Activated CD8-positive, alpha-beta memory T cell treated with anti-CD3 and anti-CD28 coated beads for 4 hours (primary cell): Measurements from ENCODE around the gene SMAD9.
"Not testable (repeated sequence)": the region's sequence is repeated elsewhere in the genome, so short reads cannot be mapped to it uniquely, and the experiment has no call there.

Source experiments
- DNase-seq, 2 donors: peaks; one replicate each; pipeline ENCODE4 v3.0.0-alpha.2; 2020; ENCODE audit warnings: low read depth in 2 of 2

SMAD9 gene

GRCh38 chr13:36912369-36912768, 7.7 kb downstream of the SMAD9 start:
- no peak for DNase-seq

GRCh38 chr13:36910545-36910944, 9.5 kb downstream of the SMAD9 start:
- DNase-seq, result no peak

- no peak for DNase-seq
Observed at GRCh38 chr13:36907821-36908220, 12.2 kb downstream of the SMAD9 start.

- DNase-seq, result no peak
Observed at GRCh38 chr13:36907266-36907665, 12.8 kb downstream of the SMAD9 start.

- DNase-seq, result no peak
Observed at GRCh38 chr13:36905944-36906343, 14.1 kb downstream of the SMAD9 start.

- no peak for DNase-seq
Observed at GRCh38 chr13:36903925-36904595, 16.0 kb downstream of the SMAD9 start.

- DNase-seq, result no peak
Observed at GRCh38 chr13:36897054-36897616, 22.9 kb downstream of the SMAD9 start.

GRCh38 chr13:36891752-36892151, 28.3 kb downstream of the SMAD9 start:
- no peak for DNase-seq

GRCh38 chr13:36888645-36889044, 31.4 kb downstream of the SMAD9 start:
- DNase-seq, result no peak

GRCh38 chr13:36887758-36888521, 32.1 kb downstream of the SMAD9 start:
- no peak for DNase-seq

GRCh38 chr13:36885901-36886300, 34.1 kb downstream of the SMAD9 start:
- DNase-seq, result no peak

GRCh38 chr13:36884235-36884634, 35.8 kb downstream of the SMAD9 start:
- DNase-seq, result no peak

- DNase-seq, result no peak
Observed at GRCh38 chr13:36883824-36884223, 36.2 kb downstream of the SMAD9 start.

- not testable (repeated sequence) for DNase-seq
Observed at GRCh38 chr13:36883392-36883791, 36.6 kb downstream of the SMAD9 start.

GRCh38 chr13:36882829-36883390, 37.1 kb downstream of the SMAD9 start:
- no peak for DNase-seq

GRCh38 chr13:36880961-36881360, 39.1 kb downstream of the SMAD9 start:
- no peak for DNase-seq

GRCh38 chr13:36879218-36879938, 40.7 kb downstream of the SMAD9 start:
- no peak for DNase-seq

- DNase-seq, result no peak
Observed at GRCh38 chr13:36875961-36876360, 44.1 kb downstream of the SMAD9 start.

GRCh38 chr13:36875431-36875830, 44.6 kb downstream of the SMAD9 start:
- no peak for DNase-seq

- no peak for DNase-seq
Observed at GRCh38 chr13:36872621-36873020, 47.4 kb downstream of the SMAD9 start.

GRCh38 chr13:36870050-36870692, 49.9 kb downstream of the SMAD9 start:
- DNase-seq, result no peak

- no peak for DNase-seq
Observed at GRCh38 chr13:36866232-36866631, 53.8 kb downstream of the SMAD9 start.
